ENCODE results near the gene PTGR1.
"Not testable (repeated sequence)": the region's sequence is repeated elsewhere in the genome, so short reads cannot be mapped to it uniquely, and the experiment has no call there.

PTGR1 gene

DNA sequence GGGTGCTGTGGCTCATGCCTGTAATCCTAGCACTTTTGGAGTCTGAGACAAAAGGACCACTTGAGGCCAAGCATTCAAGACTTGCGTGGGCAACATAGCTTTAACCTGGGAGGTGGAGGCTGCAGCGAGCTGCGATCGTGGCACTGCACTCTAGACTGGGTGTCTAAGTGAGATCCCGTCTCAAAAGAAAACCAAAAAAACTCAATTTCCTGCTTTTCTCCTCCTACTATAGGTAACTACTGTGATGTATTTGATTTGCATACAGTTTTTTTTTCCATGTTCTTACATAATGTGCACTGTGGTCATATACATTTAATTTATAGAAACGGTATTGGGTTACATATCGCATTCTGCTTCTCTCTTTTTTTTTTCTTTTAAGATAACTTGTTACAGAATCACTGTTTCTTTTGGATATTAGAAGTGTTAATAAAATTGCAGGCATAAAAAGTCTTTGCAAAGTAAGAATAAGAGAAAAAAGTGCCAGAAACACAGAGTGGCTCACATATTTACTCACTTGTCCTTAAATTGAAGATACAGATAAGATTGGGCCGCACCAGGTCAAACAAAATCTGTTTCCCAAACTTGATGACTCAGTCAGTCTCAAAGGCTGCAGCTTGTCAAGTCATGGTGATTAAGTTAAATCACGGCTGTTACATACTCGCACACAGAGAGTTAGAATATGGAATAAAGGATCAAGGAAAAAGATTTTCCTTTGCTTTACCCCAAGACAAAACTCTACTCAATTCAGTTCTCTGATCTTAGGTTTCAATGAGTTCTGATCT lies 2.0 kb upstream of the PTGR1 start:
- TF ChIP-seq POLR2A (IDR thresholded peaks at IDR 0.05; ENCODE audit: low read depth, low read length): no peak
- DNase-seq (ENCODE audit: insufficient read length, low spot score): no peak
- FAIRE-seq: peak; percentile 96

DNA sequence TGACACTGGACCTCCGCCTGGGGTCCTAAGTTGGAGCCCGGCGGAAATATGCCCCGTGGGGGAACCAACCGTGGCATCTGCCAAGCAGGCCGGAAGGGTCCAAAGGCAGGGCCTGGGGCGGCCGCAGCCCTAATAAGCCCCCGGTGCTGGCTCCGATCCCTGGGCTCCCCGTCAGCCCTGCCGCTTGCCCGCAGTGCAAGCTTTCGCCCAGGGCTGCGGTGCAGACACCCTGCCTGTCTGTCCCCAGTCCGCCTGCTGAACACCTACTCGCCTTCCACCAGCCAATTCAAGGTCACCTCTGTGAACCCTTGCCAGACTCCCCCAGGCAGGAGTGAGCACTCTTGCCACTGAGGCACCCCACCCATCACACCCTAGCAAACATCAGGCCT lies 502 bp upstream of the PTGR1 start:
- DNase-seq (ENCODE audit: insufficient read length, low spot score) (no peak), FAIRE-seq (no peak)
- TF ChIP-seq POLR2A (IDR thresholded peaks at IDR 0.05; ENCODE audit: low read depth, low read length): no peak

DNA sequence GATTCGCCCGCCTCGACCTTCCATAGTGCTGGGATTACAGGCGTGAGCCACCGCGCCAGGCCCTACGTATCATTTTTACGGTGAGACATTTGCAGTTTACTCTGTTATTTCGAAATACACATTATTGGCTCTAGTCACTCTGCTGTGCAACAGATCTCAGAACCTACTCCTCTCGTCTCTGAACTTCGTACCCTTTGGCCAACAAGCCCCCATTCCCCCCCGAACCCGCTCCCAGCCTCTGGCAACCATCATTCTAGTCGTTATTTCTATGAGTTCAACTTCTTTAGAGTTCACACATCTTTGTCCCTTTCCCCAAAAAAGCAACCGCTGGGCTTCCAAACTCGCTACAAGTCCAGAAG lies 735 bp downstream of the PTGR1 start:
- FAIRE-seq: peak; percentile 20
- no peak for DNase-seq (ENCODE audit: insufficient read length, low spot score)
- no peak for TF ChIP-seq POLR2A (IDR thresholded peaks at IDR 0.05; ENCODE audit: low read depth, low read length)

DNA sequence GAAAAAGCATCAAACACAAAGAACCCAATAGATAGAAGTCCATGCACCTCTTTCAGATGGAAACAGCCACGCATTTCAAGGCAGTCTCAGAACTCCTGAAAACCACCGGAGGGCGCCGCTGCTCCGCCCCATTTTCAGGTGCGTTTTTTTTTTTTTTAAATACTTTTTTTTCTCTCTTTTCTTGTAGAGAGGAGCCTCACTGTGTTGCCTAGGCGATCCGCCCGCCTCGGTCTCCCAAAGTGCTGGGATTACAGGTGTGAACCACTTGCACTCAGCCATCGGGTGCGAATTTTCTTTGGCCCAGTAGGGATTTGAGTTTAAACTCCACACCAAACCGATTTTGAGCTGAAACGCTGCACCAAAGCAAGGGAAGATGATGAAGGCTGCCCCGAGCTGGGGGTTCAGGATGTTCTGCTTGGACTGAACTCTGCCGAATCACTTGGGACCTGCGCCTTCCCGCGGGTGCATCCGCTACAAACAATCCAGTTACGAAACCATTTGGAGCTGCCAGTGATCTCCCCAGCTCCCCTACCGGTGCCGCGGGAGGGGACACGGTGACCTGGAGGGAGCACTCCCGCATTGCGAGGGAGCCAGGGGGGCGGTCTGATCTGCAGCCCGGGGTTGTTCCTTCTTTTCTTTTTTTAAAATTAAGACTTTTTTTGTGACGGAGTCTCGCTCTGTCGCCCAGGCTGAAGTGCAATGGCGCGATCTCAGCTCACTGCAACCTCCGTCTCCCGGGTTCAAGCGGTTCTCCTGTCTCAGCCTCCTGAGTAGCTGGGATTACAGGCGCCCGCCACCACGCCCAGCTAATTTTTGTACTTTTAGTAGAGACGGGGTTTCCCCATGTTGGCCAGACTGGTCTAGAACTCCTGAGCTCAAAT lies 1.4 kb downstream of the PTGR1 start:
- DNase-seq (ENCODE audit: insufficient read length, low spot score): peak; percentile 30
- no peak for TF ChIP-seq POLR2A (IDR thresholded peaks at IDR 0.05; ENCODE audit: low read depth, low read length)

DNA sequence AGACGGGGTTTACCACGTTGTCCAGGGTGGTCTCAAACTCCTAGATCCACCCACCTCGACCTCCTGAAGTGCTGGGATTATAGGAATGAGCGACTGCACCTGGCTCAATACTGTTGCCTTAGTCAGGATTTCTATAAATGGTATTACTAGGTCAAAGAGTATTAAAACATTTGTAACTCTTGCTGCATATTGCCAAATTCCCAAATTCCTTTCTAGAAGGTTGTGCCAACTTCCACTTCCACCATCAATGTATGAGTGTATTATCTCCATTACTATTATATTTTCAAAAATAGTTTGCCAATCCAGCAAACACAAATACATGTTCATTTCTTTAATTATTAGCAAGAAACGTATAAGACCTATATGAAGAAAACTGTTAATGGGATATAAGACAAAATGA lies 10.6 kb downstream of the PTGR1 start:
- DNase-seq (ENCODE audit: insufficient read length, low spot score) (no peak), FAIRE-seq (no peak)
- no peak for TF ChIP-seq POLR2A (IDR thresholded peaks at IDR 0.05; ENCODE audit: low read depth, low read length)

More for the DNA sequence above, 1.4 kb downstream of the PTGR1 start:
- no peak for FAIRE-seq

DNA sequence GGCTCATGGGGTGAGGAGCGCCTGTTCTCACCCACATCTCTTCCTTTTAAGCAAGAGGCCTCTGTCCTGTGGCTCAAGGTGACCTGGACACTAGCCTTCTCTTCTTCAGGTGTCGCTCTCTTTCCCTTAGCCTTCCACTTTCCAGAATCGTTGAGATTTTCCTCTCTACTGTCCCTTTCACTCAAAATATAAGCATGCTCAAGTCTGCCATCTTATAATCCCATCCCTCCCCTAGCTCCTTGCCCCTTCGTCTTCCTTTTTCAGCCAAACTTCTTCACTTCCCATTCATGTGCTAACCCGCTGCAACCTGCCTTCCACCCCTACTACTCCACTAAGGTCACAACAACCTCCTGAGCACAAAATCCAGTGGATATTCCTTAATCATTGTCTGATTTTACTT lies 13.1 kb downstream of the PTGR1 start:
- no peak for FAIRE-seq

DNA sequence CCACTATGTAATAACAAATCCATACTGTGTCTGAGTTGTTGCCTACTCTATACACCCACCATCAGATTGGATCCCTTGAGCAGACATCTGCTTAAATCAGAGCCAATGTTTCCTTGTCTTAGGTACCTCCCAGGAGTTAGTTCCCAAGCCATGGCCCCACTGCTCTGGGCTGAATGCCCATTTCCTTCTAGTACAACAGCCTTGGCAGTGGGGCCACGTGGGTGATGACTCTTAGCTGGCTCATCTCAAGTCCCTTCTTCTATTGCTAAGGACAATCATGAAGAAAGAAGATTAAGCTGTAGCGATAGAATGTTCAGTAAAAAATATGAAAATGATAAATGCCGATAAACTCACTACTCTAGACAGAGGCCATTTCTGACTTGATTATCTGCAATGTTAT lies 16.6 kb downstream of the PTGR1 start:
- FAIRE-seq (peak; percentile 85), DNase-seq (ENCODE audit: insufficient read length, low spot score) (peak; percentile 30)
- TF ChIP-seq POLR2A (IDR thresholded peaks at IDR 0.05; ENCODE audit: low read depth, low read length): no peak

More for the DNA sequence above, 13.1 kb downstream of the PTGR1 start:
- no peak for DNase-seq (ENCODE audit: insufficient read length, low spot score)
- no peak for TF ChIP-seq POLR2A (IDR thresholded peaks at IDR 0.05; ENCODE audit: low read depth, low read length)

DNA sequence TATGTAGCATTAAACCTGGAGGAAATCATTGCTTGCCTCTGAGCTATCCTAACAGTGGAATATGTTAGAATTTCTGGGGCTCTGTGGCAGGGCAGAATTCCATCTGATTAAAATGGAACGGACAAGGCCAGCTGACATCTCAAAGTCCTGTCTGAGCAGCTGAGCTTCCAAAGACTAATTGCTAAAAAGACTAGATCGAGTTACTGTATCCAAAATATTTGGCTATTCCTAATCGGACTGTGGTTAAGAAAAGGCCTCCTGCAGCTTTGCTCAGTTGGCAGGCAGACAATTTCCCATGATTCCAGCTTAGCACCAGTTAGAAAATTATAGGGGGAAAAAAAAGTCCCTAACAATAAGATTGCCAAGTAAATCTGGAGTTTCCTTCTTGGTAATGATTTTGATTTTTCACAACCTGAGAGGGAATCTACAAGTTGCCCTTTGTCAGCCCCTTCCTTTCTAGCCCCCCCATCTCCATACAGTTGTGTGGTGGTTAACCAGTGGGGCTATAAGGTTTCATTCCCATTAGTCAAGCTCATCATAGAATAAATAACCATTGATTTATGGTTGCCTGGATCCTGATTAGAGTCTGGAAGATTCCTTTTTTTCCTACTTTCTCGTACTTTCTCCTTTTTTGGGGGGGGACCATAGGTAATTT lies 26.4 kb downstream of the PTGR1 start:
- TF ChIP-seq POLR2A (IDR thresholded peaks at IDR 0.05; ENCODE audit: low read depth, low read length): no peak
- FAIRE-seq: no peak
- no peak for DNase-seq (ENCODE audit: insufficient read length, low spot score)

DNA sequence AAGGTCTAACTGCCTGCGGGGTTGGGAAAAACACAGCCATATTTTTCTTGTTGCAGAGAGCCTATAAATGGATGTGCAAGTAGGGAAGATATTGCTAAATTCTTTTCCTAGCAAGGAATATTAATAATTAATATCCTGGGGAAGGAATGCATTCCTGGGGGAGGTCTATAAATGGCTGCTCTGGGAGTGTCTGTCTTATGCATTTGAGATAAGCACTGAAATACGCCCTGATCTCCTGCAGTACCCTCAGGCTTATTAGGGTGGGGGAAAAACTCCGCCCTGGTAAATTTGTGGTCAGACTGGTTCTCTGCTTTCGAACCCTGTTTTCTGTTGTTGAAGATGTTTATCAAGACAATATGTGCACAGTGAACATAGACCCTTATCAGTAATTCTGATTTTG lies 31.3 kb downstream of the PTGR1 start:
- DNase-seq (ENCODE audit: insufficient read length, low spot score); FAIRE-seq: not testable (repeated sequence)

DNA sequence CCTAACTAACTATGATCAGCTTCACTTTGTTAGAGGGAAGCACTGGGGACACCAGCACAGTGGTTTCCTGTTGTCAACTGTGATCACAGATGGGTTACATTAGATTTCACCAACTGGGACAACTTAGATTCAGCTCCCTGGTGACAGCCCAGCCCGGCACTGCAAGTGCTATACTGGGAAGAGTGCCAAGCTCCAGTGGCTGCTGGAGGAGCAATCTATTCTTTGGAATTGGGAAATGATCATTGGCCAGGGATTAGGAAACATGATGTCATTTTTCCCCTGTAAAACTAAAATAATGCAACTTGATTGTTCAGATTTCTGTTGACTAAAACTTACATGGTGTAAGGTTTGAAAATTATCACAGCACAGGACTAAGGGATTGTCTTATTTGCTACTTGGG lies 33.2 kb downstream of the PTGR1 start:
- no peak for DNase-seq (ENCODE audit: insufficient read length, low spot score)
- no peak for TF ChIP-seq POLR2A (IDR thresholded peaks at IDR 0.05; ENCODE audit: low read depth, low read length)
- no peak for FAIRE-seq

DNA sequence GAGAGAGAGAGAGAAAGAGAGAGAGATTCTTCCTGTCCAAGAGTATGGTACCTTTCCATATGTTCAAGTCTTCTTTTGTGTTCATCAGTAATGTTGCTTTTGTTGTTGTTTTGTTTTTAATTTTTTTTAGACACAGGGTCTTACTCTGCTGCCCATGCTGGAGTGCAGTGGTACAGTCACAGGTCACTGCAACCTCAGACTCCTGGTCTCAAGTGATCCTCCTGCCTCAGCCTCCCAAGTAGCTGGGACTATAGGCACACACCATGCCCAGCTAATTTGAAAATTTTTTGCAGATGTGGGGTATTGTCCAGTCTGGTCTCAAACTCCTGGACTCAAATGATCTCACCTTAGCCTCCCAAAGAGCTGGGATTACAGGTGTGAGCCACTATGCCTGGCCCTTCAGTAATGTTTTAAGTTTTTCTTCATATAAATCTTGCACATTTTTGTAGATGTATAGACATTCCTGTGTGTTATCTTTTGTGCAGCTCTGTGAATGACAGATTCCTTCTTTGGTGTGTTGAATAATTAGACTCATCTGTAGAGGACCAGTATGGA lies 38.2 kb downstream of the PTGR1 start:
- FAIRE-seq (no peak), DNase-seq (ENCODE audit: insufficient read length, low spot score) (no peak)
- TF ChIP-seq POLR2A (IDR thresholded peaks at IDR 0.05; ENCODE audit: low read depth, low read length): no peak

DNA sequence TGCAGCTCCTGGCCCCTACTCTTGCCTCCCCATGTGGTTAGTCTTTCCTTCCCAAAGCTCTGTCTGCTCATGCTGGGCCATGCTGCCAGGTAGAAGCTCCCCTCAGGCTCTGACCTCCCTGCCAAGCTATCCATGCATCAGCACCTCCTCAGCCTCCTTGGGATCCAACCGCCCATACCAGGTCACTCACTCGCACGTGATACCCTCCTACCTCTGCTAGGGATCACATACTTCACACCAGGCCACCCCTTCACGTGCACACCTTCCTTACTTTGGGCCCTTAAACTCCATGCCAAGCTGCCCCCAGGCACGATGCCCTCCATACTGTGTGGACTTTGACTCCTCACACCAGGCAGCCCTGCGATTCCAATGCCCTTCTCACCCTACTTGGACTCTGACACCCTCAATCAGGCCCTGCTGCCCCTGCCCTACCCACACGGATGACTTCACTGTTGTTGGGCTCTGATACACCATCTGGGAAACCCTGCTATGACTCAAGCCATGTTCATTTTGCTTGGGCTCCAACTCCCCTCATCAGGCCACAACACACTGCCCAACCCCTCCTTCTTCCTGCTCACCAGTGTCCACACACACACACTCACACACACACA lies 40.3 kb downstream of the PTGR1 start:
- TF ChIP-seq POLR2A (IDR thresholded peaks at IDR 0.05; ENCODE audit: low read depth, low read length): no peak
- peak; percentile 35 for DNase-seq (ENCODE audit: insufficient read length, low spot score)
- FAIRE-seq: peak; percentile 87

DNA sequence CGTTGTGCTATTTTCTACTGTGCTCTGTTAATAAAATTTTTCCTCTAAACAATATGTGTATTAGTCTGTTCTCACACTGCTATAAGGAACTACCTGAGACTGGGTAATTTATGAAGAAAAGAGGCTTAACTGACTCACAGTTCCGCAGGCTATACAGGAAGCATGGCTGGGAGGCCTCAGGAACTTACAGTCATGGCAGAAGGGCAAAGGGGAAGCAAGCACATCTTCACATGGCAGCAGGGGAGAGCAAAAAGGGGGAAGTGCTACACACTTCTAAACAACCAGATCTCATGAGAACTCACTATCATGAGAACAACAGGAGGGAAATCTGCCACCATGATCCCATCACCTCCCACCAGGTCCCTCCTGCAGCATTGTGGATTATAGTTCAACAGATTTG lies 44.0 kb downstream of the PTGR1 start:
- not testable (repeated sequence) for FAIRE-seq; DNase-seq (ENCODE audit: insufficient read length, low spot score)

DNA sequence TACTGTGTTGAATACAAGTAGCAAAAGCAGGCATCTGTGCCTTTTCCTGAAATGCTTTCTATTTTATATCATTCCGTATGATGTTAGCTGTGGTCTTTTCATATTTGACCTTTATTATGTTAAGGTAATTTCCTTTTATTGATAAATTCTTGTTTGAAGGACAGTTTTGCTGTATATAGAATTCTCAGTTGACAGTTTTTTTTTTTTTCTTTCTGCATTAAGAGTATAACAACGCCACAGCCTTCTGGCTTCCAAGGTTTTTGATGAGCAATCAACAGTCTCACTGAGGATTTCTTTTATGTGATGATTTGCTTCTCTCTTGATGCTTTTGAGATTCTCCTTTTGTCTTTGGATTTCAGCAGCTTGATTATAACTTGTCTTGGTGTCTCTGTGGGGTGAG lies 50.8 kb downstream of the PTGR1 start:
- FAIRE-seq (no peak), DNase-seq (ENCODE audit: insufficient read length, low spot score) (no peak)
- TF ChIP-seq POLR2A (IDR thresholded peaks at IDR 0.05; ENCODE audit: low read depth, low read length): no peak
